Vein endothelial cell (primary cell): ENCODE data around the gene FBXO4. TPM values are rescaled to one million over a fixed set of nuclear protein-coding genes. Genes with fewer than 3 reads are reported as not detected.

Source experiments
- small RNA-seq: library from RNA; depleted of rRNA; stranded (forward); fragments of <200 nt; gene quantifications from one replicate; pipeline ENCODE3, GENCODE V24; 2012
- total RNA-seq: library from RNA; depleted of rRNA; stranded (reverse); fragments of >200 nt; gene quantifications from 2 replicates; pipeline ENCODE4 v1.2.3, GENCODE V29; 2012

FBXO4 gene, protein sequence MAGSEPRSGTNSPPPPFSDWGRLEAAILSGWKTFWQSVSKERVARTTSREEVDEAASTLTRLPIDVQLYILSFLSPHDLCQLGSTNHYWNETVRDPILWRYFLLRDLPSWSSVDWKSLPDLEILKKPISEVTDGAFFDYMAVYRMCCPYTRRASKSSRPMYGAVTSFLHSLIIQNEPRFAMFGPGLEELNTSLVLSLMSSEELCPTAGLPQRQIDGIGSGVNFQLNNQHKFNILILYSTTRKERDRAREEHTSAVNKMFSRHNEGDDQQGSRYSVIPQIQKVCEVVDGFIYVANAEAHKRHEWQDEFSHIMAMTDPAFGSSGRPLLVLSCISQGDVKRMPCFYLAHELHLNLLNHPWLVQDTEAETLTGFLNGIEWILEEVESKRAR
- 8.5 and 9.3 TPM in 2 replicates for total RNA-seq

DNA sequence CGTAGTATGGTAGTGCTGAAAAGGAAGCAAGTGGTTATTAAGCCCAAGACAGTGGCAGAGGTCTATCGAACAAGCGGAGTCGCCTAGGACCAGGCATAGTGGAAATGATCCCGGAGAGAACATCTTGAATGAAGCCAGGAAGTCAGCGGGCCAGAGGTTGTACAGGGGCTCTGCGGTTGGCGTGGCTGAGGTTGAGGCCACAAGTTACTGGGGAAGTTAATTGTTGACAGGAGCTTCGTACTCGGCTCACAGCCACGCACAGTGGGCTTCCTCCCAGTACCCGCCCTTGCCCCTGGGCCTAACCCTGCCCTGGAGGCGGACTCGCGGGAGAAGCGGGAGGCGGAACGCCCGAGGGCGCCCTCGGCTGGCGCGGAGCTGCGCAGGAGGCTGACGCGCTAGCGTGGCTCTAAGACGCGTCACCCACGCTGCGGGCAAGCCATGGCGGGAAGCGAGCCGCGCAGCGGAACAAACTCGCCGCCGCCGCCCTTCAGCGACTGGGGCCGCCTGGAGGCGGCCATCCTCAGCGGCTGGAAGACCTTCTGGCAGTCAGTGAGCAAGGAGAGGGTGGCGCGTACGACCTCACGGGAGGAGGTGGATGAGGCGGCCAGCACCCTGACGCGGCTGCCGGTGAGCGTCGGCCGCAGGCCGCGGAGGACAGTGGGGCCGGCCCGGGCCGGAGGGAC, at the start of gene FBXO4:
TSS of gene FBXO4 (plus strand) at position 410 of the 683 bp plus-strand sequence. CDS start at position 439, 29 bp downstream.

GRCh38 chr5:41903892-41904799, 20.9 kb upstream of the FBXO4 start, which contains the start of gene RIMOC1:
Gene RIMOC1 (plus strand): TSS chr5:41904344. CDS start chr5:41904368, 24 bp downstream.

Small RNAs within 50 kb of the gene (small RNA-seq; reads per million reads assigned to genes)
- not detected for gene RF00019

Other genes starting within 250 kb of the FBXO4 start
- 26.1 and 35.3 TPM in 2 replicates for gene OXCT1, start 54.9 kb upstream of the FBXO4 start, total RNA-seq
- 15.0 and 22.4 TPM in 2 replicates for gene RIMOC1, start 20.9 kb upstream of the FBXO4 start, total RNA-seq